ENCODE results near the gene FGF7.
"Not testable (repeated sequence)": the region's sequence is repeated elsewhere in the genome, so short reads cannot be mapped to it uniquely, and the experiment has no call there.

The FGF7 gene, protein sequence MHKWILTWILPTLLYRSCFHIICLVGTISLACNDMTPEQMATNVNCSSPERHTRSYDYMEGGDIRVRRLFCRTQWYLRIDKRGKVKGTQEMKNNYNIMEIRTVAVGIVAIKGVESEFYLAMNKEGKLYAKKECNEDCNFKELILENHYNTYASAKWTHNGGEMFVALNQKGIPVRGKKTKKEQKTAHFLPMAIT
- 0 to 2.0 (median 0) reads per million in 17 experiments for total RNA-seq

DNA sequence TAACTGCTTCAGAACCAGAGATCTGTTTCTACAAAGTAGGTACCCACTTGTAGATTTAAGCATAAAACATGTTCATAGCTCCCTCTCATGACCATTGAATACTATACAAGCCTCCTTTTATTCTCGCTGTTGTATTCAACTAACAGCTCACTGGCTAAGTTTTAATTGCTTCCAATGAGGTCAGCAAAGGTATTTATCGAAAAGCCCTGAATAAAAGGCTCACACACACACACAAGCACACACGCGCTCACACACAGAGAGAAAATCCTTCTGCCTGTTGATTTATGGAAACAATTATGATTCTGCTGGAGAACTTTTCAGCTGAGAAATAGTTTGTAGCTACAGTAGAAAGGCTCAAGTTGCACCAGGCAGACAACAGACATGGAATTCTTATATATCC lies at the start of gene FGF7:
Gene FGF7 (plus strand): TSS at position 222 of the 400 bp plus-strand sequence. CDS start 1,056 bp downstream, outside the sequence.
- no peak for DNase-seq

DNA sequence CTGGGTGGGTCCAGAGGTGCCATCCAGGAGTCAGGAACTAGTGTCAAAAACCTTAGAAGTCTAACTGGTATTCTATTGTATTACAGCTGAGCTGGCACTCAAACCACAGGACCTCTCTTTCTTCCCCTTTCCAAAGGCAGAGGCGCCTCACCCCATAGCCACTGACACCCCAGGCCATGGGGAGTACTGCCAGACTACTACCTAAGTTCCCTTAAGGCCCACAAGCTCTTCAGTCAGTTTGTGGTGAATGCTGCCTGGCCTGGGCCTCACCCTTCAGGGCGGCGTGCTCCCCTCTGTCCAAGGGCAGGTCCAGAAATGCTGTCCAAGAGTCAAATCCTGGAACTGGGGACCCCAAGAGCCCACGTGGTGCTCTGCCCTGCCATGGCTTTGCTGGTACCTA lies 43.0 kb upstream of the FGF7 start:
- peak; percentile 36 to 60 (median 47) for DNase-seq

DNA sequence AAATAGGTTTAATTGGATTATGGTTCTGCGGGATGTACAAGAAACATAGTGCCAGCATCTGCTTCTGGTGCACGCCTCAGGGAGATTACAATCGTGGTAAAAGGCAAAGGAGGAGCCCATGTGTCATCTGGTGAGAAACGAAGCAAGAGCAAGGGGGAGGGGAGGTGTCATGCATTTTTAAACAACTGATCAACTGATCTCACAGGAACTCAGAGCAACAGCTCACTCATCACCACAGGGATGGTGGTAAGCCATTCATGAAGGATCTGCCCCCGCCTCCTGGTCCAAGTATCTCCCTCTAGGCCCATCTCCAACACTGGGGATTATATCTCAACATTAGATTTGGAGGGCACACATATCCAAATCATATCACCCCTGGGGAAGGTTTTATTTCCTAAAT lies 42.1 kb upstream of the FGF7 start:
- no peak for DNase-seq

DNA sequence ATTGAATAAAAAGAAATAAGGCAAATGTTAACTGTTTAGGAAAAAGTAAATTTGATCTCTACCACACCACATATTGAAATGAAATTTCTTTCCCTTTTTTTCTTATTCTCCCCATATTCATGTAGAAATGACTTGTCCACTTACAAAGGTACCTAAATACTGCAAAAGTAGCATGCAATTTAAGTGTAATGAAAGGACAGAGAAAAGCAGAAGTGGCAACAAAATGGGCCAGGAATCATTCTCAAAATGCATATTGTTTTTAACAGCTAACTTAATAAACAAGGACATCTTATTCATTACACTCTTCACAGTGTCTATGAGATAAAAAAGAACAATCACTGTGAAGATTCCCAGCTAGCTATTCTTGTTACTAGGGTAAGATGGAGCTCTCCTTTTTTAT lies 40.6 kb upstream of the FGF7 start:
- DNase-seq, result no peak

DNA sequence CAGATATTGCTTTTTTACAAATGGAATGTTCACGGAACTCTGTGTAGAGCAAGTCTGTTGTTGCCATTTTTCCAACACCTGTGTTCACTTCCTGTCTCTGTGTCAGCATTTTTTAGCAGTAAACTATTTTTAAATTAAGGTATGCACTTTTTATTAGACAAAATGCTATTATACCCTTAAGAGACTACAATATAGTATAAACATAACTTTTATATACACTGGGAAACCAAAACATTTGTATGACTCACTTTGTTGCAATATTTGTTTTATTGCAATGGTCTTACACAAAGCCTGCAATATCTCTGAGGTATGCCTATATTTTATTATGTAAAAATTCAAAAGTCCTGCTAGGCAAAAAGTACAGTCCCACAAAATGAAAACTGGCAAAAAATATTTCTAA lies 39.8 kb upstream of the FGF7 start:
- DNase-seq, result no peak

DNA sequence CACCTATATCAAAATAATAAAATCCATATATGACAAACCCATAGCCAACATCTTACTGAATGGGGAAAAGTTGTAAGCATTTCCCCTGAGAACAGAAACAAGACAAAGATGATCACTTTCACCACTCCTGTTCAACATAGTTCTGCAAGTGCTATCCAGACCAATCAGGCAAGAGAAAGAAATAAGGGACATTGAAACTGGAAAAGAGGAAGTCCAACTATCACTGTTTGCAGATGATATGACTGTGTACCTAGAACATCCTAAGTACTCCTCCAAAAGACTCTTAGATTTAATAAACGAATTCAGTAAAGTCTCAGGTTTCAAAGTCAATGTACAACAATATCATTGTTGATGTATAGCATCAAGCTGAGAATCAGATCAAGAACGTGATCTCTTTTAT lies 35.6 kb upstream of the FGF7 start:
- DNase-seq, result peak in 3 of 4 experiments; percentile 2 to 31 (median 26)

DNA sequence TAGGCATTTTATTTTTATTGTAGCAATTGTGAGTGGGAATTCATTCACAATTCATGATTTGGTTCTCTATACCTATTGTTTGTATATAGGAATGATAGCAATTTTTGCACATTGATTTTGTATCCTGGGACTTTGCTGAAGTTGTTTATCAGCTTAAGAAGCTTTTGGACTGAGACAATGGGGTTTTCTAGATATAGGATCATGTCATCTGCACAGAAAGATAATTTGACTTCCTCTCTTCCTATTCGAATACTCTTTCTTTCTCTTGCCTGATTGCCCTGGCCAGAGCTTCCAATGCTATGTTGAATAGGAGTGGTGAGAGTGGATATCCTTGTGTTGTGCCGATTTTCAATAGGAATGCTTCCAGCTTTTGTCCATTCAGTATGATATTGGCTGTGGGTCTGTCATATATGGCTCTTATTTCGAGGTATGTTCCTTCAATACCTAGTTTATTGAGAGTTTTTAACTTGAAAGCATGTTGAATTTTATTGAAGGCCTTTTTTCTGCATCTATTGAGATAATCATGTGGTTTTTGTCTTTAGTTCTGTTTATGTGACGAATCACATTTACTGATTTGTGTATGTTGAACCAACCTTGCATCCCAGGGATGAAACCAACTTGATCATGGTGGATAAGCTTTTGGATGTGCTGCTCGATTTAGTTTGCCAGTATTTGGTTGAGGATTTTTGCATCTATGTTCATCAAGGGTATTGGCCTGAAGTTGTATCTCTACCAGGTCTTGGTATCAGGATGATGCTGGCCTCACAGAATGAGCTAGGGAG lies 20.3 kb upstream of the FGF7 start:
- not testable (repeated sequence) for DNase-seq

DNA sequence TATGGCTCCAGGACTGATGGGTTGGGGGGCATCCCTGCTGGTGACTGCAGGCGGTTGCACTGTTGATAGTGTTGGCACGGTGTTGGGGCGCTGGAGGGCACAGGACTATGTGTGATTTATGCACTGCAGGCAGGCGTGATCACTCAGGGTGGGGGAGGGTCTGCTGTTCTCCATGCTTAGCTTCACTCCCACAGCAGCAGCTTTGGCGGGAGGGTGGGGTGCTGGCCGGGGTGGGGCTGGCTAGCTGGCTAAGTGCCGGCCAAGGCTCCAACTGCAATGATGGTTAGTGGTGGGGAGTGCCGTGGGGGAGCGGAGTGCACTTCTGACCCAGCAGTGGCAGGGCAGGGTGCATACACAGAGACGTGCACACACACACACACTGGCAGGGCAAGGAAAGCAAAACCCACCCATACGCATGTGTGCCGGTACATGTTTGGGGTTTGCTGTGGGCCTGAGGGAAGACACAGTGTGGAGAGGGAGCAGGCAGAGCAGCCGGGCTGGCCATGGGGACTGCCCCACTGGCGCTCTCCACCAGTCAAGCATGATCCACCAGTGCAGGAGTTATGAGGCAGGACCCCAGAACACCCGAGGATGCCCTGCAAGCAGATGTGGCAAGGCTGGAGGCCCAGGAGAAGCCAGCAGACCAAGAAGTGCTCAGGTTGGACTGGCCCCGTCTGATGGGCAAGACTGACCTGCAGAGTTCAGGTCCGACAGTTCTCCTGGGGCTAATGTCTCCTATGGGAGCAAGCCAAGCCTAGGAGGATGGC lies 16.5 kb upstream of the FGF7 start:
- no peak for DNase-seq

DNA sequence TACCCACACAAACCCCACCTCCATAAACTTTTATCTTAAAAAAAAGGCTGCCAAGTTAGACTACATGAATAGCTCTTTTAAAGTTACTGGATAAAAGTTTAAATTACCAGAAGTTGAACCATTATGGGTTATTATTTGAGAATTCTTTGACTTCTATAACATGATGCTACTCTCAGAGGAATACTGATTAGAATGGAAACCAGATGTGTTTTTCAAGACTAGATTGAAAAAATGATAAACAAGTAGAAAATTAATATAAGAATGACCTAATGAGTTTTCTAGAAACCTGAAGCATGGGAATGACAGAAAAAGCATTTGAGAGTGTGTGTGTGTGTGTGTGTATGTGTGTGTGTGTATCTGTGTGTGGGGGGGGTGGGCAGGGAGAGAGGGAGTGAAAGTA lies 12.4 kb upstream of the FGF7 start:
- no peak for DNase-seq

DNA sequence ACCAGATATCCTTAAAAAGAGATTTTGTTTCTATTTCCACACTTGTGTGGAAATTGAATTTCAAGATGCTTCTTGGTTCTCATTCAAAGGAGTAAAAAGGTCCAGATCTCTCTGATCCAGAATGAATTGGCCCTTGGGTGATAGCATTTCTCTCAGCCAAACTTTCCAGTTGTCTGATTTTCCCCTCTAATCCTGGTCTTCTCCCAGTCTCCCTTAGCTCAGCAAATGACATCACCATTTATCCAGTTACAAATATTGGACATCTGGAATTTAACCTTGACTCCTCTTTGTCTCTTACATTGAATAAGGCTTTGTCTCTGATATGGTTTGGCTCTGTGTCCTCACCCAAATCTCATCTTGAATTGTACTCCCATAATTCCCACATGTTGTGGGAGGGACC lies 10.2 kb upstream of the FGF7 start:
- no peak for DNase-seq

DNA sequence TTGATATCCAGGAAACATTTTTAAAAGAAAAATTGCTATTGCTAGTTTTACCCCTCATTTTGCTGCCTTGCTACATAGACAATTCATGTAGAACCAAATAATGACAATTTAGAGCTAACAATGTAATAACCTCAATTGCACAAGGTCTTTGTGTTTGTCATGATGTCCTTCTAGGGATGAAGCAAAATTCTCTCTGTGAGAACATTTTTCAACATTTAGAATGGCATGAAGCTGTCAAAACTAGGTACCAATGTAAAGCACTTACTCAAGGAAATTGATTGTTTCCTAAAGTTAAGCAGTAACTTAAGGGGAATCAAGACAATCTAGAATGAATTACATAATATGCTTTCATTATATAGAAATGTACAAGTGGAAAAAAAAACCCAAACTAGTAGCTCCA lies 7.9 kb upstream of the FGF7 start:
- DNase-seq, result peak in 1 of 4 experiments; percentile 2

DNA sequence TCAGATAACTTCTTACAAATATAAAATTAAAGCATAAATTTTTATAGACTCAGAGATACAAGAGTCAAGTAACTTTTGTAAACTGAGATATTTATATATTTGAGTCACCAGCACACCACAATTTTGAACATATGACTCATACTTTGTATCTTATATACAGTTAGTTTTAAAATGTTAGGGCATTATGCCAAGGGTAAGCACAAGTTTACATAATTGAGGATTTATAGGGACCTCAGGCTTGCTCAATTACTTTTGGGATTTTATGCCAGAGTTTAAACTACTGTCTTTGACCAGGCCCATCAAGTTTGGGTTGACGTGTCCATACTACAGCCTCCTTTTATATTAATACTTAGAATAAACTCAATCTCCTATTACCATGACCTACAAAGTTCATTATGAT lies 7.4 kb upstream of the FGF7 start:
- peak in 2 of 4 experiments; percentile 27 to 44 for DNase-seq

DNA sequence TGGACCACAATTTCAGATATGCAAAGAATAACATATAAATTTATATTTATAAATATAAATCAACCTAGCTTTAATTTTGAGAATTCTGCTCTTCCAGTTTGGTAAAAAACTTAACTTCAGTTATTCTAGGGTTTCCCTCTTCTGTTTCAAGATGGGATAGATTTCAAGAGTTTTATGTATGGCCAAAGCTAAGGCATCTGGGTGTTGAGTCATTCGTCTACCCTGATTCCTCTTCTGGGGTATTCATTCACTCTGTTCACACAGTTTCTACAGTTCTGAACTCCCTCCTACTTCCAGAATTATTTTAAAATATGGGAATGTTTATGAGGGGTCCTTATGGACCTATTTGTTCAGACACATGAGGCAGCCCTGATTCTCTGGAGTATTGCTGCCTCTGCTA lies 4.2 kb upstream of the FGF7 start:
- DNase-seq, result no peak

DNA sequence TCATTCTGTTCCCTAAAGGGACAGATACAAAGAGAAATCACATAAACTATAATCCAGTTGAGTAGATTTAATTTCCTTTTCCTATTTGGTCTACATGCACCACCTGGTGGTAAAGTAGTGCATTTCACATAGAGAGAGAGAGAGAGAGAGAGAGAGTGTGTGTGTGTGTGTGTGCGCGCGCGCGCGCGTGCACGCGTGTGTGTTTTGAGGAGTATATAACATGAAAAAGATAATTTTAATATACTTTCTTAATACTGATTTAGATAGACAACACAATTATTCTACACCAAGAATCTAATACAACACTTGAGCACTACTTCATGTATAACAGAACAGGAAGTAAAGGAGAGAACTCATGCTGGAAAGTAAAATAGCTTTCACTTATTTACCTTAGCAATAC lies 1.1 kb upstream of the FGF7 start:
- peak; percentile 31 to 67 (median 51) for DNase-seq

DNA sequence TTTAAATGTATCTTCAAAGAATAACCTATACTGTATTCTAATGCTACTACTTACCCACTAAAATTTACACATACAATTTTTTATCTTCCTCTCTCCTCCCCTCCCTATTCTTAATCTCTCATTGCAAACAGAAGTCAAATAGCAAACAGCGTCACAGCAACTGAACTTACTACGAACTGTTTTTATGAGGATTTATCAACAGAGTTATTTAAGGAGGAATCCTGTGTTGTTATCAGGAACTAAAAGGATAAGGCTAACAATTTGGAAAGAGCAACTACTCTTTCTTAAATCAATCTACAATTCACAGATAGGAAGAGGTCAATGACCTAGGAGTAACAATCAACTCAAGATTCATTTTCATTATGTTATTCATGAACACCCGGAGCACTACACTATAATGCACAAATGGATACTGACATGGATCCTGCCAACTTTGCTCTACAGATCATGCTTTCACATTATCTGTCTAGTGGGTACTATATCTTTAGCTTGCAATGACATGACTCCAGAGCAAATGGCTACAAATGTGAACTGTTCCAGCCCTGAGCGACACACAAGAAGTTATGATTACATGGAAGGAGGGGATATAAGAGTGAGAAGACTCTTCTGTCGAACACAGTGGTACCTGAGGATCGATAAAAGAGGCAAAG lies 984 bp downstream of the FGF7 start:
- DNase-seq, result no peak

DNA sequence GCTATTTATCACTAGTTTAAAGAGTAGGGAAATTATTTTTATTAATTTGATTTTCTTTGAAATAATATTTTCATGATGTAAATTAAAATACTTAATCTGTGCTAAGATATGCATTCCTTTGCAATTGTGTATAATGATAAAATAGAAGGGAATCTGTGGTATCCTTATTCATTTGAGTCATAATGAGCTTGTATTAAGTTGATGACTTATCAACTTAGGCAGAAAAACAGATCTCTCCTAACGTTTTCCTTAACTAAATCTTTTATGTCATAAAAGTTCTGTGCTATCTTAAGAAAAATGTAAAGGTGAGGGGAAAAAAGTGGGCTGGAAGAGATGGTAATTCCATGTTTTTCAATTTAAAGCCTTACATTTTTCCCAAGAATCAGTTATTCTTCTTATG lies 1.9 kb downstream of the FGF7 start:
- no peak for DNase-seq

DNA sequence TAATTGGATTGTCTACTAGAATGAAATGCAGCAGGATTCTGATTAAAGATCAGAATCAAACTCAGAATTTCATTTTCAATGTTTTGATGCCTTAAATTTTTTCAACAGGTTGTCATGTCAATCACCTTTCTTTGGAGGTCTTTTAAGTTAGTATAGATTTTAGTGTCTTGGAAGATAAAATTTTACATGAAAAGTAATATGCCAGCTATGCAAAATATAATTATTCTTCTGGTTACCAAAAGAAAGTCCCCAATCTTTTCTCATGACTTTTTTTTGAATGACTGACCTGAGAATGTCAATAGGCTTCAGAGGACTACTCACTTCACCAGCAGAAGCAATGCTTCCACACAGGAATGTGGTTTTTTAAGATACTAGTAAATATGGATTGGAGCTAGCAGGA lies 4.3 kb downstream of the FGF7 start:
- no peak for DNase-seq

DNA sequence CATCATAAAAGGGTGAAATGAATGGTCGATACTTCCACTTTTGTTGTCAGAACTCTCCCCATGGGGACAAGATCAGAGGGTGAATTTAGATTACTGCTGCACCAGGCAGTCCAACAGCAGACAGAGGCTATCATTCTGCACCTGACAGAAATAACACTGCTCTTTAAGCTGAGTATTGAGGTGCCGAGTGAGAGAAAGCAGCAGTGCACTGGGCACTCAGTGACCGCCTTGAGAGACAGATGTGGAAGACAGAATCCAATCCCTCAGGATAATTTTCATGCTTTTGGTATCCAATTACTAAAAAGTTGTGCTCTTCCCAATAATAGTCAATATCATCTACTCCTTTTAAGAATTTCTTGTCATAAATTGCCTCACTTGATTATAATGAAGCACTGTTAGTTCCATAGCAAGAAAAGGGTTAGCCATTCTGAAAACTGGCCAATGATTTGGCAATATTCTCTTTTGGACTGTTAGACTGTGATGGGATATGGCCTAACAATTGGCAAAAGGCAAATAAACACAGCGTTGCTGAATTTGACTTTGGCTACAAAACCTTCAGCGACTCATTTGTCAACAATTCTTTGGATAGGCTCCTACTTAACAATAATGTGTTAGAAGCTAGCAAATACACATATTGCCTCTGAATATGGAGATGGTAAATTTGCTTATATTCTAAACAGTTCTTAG lies 5.5 kb downstream of the FGF7 start:
- DNase-seq, result no peak

DNA sequence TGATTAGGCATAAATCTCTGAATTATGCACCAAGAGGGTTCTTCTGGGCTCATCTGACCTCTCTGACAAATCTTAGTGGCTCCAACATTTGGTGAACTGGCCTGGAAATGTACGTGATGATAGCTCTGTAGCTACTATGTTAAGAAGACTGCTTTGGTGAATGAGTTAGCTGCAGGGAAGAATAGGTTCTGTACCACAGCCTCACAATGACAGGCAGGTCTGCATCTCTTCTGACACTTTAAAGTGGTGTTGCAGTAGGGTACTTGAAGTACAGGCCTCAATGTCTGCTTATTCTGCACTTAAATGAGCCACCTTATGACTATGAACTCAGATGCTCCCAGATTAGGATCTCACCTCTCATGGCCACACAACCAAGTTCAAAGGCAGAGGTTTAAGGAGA lies 7.0 kb downstream of the FGF7 start:
- DNase-seq, result no peak

DNA sequence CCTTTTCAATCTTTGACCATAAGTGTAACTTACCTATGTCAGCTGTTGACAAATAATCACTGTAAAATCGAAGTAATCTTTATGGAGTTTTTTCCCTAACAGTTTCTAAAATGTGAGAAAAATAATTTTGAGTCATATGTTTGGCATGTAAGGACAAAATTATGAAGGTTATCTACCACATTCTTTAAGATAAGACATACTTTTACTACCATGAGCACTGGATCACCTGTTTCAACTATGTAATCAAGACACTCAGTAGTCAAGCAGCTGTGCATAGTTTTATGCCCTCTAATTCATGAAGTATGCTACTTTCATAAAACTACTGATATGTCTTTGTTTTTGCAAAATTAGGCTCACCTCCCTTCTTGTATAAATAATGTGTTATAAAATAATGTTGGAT lies 12.1 kb downstream of the FGF7 start:
- no peak for DNase-seq

DNA sequence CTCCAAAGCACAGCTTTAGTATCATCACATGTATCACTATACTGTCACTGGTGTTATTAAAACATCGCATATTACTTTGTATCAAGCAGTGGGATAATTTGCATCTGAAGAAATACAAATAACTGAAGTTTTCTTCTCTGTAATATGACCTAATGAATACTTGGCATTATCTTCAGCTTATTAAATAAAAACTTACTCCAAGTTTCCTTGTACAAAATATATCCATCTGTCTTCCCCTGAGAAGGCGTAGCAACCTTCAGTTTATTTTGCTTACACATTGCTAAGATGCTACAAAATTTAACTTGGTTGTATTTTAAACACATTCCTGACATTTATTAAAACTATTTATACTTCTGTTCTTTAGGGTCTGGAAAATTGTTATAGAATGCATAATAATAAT lies 13.7 kb downstream of the FGF7 start:
- no peak for DNase-seq

DNA sequence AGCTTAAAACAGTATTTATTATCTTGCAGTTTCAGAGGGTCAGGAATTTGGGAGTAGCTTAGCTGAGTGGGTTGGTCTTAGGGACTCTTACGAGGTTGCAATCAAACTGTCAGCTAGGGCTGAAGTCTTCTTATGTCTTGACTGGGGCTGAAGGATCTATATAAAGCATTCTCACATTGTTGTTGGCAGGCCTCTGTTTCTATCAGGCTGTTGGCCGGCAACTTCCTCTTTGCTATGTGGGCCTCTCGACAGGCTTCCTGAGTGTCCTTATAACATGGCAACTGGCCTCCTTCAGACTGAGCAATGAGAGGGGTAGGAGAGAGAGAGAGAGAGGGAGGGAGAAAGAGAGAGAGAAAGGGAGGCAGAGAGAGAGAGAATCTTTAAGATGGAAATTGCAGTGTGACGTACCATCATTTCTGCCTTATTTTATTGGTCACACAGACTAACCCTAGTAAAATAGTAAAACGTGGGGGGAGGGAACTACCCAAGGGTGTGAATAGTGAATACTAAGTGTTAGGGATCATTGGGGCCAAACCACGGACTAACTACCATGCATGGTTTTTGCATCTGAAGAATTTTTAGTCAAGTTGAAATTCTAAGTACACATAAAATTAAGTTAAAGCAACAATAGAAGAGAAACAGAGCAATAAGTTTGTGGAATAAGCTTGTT lies 16.1 kb downstream of the FGF7 start:
- peak; percentile 55 to 77 (median 68) for DNase-seq

Data from suppressor macrophage (primary cell).